HepG2 (cell line): Measurements from ENCODE around the gene CALM1. TPM values are rescaled to one million over a fixed set of nuclear protein-coding genes. Genes with fewer than 3 reads are reported as not detected.
A peak's percentile ranks its signal among the peaks of the same experiment; 100 is the strongest.

Experiments used
- ATF2 ChIP-seq: sonication (generic); formaldehyde crosslinking; IDR thresholded peaks from 2 replicates; pipeline ENCODE4 v1.4.0; 2020; ENCODE audit warnings: missing genetic modification reagents
- E2F5 ChIP-seq: sonication (generic); formaldehyde crosslinking; conservative IDR thresholded peaks from 2 replicates; pipeline ENCODE4 v1.4.0; 2020; ENCODE audit warnings: missing genetic modification reagents
- HNRNPK ChIP-seq: fragments of 200-400 bp; formaldehyde crosslinking; IDR thresholded peaks from 2 replicates; pipeline ENCODE4 v1.6.1; 2018; ENCODE audit warnings: low read length, low read depth, moderate library complexity, mild to moderate bottlenecking; ENCODE audit not compliant: poor library complexity, severe bottlenecking
- HOMEZ ChIP-seq: IDR thresholded peaks from 2 replicates; pipeline ENCODE4 v1.6.1; 2016; ENCODE audit warnings: low read depth
- NRL ChIP-seq: sonication (generic); formaldehyde crosslinking; IDR thresholded peaks from 2 replicates; pipeline ENCODE4 v1.5.0; 2020; ENCODE audit warnings: missing genetic modification reagents, mild to moderate bottlenecking, moderate library complexity, borderline replicate concordance
- RFX1 ChIP-seq: fragments of 450-650 bp; IDR thresholded peaks from 2 replicates; pipeline ENCODE4 v1.6.1; 2017
- SP4 ChIP-seq: sonication (generic); formaldehyde crosslinking; IDR thresholded peaks from 2 replicates; pipeline ENCODE4 v1.8.1; 2023; ENCODE audit warnings: mild to moderate bottlenecking, missing genetic modification reagents
- SRF ChIP-seq: IDR thresholded peaks from 2 replicates; pipeline ENCODE4 v1.6.1; 2011; ENCODE audit warnings: mild to moderate bottlenecking, low read depth, low read length, moderate library complexity
- SSRP1 ChIP-seq: IDR thresholded peaks from 2 replicates; pipeline ENCODE4 v1.6.1; 2016; ENCODE audit warnings: control low read depth
- YEATS2 ChIP-seq: sonication (generic); formaldehyde crosslinking; IDR thresholded peaks from 2 replicates; pipeline ENCODE4 v1.4.0; 2020; ENCODE audit warnings: missing genetic modification reagents, borderline replicate concordance
- ZBTB33 ChIP-seq: sonication (generic); formaldehyde crosslinking; IDR thresholded peaks from 2 replicates; pipeline ENCODE4 v1.4.0; 2020; ENCODE audit warnings: missing genetic modification reagents
- ZBTB4 ChIP-seq: sonication (generic); formaldehyde crosslinking; IDR thresholded peaks from 2 replicates; pipeline ENCODE4 v1.4.0; 2020; ENCODE audit warnings: missing genetic modification reagents, mild to moderate bottlenecking, borderline replicate concordance
- ZBTB42 ChIP-seq: sonication (generic); formaldehyde crosslinking; IDR thresholded peaks from 2 replicates; pipeline ENCODE4 v1.5.0; 2020; ENCODE audit warnings: mild to moderate bottlenecking, missing genetic modification reagents
- ZKSCAN1 ChIP-seq: fragments of 150-350 bp; IDR thresholded peaks from 2 replicates; pipeline ENCODE4 v1.6.1; 2014; ENCODE audit warnings: low read length
- ZNF367 ChIP-seq: sonication (generic); formaldehyde crosslinking; IDR thresholded peaks from 2 replicates; pipeline ENCODE4 v1.4.0; 2020; ENCODE audit warnings: missing genetic modification reagents, borderline replicate concordance
- ZNF513 ChIP-seq: sonication (generic); formaldehyde crosslinking; conservative IDR thresholded peaks from 2 replicates; pipeline ENCODE4 v1.5.0; 2020; ENCODE audit warnings: missing genetic modification reagents
- polyA plus RNA-seq, 8 experiments: library from polyadenylated mRNA; depleted of rRNA in 3 of 8; stranded (reverse) in 7 of 8; unstranded in 1 of 8; fragments of >200 nt; fragmentation: Illumina TruSeq in 4 of 8; extraction: Trizol in 4 of 8; gene quantifications; 2 replicates each; pipeline versions ENCODE4 v1.2.1 to v1.2.3, GENCODE V29; 2011 to 2016; ENCODE audit warnings: low read depth in 4 of 8, missing spikeins in 1 of 8, mixed read lengths in 1 of 8; ENCODE audit not compliant: insufficient read depth in 1 of 8
- total RNA-seq, 5 experiments: library from RNA; depleted of rRNA; stranded (reverse); fragments of >200 nt; fragmentation: Illumina TruSeq; extraction: Trizol; gene quantifications; 2 replicates each; pipeline ENCODE4 v1.2.3, GENCODE V29; 2016; ENCODE audit warnings: low read depth in 1 of 5

CALM1 gene
- total and polyA plus RNA-seq, 2 of the 13 experiments (the other 11 are each of a cell fraction or from before 2014, with no cell fraction given), result 110 to 238 TPM

- TF ChIP-seq HOMEZ (CRISPR knock-in tag) (peak; percentile 84; the same call in 1 of the 2 replicates), SRF (peak; percentile 60), E2F5 (CRISPR knock-in tag) (peak; percentile 74), ZBTB4 (no peak), NRL (CRISPR knock-in tag) (0 out of 2 replicates have a peak, but pooled peaks have one; percentile 19), ZKSCAN1 (peak; percentile 51; the same call in 1 of the 2 replicates), HNRNPK (peak; percentile 21), ZBTB33 (CRISPR knock-in tag) (0 out of 2 replicates have a peak, but pooled peaks have one; percentile 21), ZNF367 (CRISPR knock-in tag) (peak; percentile 86; the same call in 1 of the 2 replicates), ZBTB42 (CRISPR knock-in tag) (peak; percentile 78; the same call in 1 of the 2 replicates), SP4 (CRISPR knock-in tag) (peak; percentile 99), YEATS2 (CRISPR knock-in tag) (peak; percentile 74; the same call in 1 of the 2 replicates), SSRP1 (CRISPR knock-in tag) (no peak), RFX1 (no peak), ZNF513 (CRISPR knock-in tag) (peak; percentile 94; the same call in 1 of the 2 replicates), ATF2 (CRISPR knock-in tag) (peak; percentile 72)
Measured at GRCh38 chr14:90396341-90397339, at the start of gene CALM1 (continued).
